DMS79 (cell line): ENCODE data around the gene SPATA20.

Experiments used
- DNase-seq: peaks from one replicate; lab custom pipeline; 2025; lab: John Stamatoyannopoulos, UW

SPATA20 gene

GRCh38 chr17:50601823-50602375 is 54.9 kb downstream of the SPATA20 start:
- DNase-seq: no peak

- no peak for DNase-seq
Observed at GRCh38 chr17:50602836-50603235, 55.9 kb downstream of the SPATA20 start.

GRCh38 chr17:50603340-50603739 is 56.4 kb downstream of the SPATA20 start:
- peak; percentile 78 for DNase-seq

- DNase-seq: peak; percentile 79
Observed at GRCh38 chr17:50604513-50604912, 57.5 kb downstream of the SPATA20 start.

GRCh38 chr17:50605429-50605828 is 58.5 kb downstream of the SPATA20 start:
- no peak for DNase-seq
